HFF-Myc (cell line): ENCODE data around the gene SMG7.

ENCODE experiments used
- DNase-seq: peaks from one replicate; pipeline ENCODE4 v3.0.0-alpha.2; 2011; ENCODE audit warnings: low read depth; ENCODE audit errors: extremely low read depth
- H3K4me3 ChIP-seq: replicated peaks from 2 replicates; pipeline ENCODE4 v1.5.1; 2011; ENCODE audit warnings: low read depth, mild to moderate bottlenecking, control low read depth, low read length
- TF ChIP-seq, protein P1 (sequence below): IDR thresholded peaks from 2 replicates; pipeline ENCODE4 v1.5.1; 2012; ENCODE audit warnings: mild to moderate bottlenecking, low read depth, low read length, control low read depth; ENCODE audit errors: missing control alignments

Gene SMG7

DNA sequence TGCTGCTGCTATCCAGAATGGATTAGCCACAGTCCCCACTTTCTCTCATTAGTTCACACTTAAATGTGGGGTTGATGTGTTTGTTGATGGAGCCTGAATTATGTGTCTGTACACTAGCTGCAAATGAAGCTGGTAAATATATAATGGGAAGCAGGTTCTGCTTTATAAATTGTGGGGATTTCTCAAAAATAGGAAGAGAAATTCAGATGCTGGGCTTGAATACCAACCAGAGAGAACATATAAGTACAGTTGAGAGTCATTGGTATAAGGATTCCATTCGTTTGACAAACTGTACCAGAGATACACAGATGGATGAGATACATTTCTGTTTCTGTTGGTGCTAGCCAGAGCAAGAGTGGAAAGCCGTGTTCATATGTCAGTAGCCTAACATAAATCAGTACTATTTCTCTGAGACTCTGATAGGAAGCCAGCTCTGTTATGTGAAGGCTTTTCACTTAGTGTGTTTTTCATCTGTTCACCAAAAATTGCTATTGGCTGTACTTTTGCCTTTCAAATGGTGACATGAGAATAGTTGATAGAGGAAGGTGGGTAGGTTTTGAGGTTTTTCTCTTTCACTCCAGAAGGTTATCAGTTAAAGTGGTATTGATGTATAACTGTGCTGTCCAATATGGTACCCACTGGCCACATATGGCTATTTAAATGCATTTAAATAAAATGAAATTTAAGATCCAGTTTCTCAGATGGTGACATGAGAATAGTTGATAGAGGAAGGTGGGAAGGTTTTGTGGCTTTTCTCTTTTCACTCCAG is 15.6 kb downstream of the SMG7 start:
- H3K4me3 ChIP-seq: no peak overlapping the region
- no peak for DNase-seq
- TF ChIP-seq, protein P1, sequence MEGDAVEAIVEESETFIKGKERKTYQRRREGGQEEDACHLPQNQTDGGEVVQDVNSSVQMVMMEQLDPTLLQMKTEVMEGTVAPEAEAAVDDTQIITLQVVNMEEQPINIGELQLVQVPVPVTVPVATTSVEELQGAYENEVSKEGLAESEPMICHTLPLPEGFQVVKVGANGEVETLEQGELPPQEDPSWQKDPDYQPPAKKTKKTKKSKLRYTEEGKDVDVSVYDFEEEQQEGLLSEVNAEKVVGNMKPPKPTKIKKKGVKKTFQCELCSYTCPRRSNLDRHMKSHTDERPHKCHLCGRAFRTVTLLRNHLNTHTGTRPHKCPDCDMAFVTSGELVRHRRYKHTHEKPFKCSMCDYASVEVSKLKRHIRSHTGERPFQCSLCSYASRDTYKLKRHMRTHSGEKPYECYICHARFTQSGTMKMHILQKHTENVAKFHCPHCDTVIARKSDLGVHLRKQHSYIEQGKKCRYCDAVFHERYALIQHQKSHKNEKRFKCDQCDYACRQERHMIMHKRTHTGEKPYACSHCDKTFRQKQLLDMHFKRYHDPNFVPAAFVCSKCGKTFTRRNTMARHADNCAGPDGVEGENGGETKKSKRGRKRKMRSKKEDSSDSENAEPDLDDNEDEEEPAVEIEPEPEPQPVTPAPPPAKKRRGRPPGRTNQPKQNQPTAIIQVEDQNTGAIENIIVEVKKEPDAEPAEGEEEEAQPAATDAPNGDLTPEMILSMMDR: no peak

DNA sequence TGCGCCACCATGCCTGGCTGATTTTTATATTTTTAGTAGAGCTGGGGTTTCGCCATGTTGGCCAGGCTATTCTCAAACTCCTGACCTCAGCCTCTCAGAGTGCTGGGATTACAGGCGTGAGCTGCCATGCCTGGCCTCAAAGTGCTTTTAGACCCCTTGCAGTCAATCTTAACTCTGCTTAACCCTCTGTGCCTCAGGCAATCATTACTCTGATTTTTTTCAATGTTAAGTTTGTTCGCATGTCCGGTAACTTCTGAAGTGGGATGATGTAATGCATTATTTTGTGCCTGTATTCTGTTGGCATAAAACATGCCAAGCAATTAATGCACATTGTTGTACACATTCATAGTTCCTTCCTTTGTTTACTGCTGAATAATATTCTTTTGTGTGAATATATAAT is 18.6 kb downstream of the SMG7 start:
- H3K4me3 ChIP-seq: no peak overlapping the region
- TF ChIP-seq, protein P1: no peak
- no peak for DNase-seq

DNA sequence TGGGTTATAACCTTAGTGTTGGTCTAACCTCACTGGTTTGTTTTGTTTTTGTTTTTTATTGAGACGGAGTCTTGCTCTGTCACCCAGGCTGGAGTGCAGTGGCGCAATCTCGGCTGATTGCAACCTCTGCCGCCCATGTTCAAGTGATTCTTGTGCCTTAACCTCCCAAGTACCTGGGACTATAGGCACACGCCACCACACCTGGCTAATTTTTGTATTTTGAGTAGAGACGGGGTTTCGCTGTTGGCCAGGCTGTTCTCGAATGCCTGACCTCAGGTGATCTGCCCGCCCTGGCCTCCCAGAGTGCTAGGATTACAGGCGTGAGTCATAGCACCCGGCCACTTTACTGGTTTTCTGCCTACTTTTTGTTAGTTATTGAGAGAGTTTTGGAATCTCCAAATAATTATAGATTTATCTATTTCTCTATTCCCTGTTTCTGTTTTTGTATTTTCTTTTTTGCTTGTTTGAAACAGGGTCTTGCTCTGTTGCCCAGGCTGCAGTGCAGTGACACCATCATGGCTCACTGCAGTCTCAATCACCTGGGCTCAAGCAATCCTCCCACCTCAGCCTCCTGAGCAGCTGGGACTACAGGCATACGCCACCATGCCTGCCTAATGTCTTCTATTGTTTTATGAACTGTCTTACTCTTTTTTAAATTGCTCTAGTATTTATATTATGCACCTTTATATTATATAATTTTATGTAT is 21.4 kb downstream of the SMG7 start:
- no peak overlapping the region for H3K4me3 ChIP-seq
- no peak for DNase-seq
- TF ChIP-seq, protein P1: no peak

DNA sequence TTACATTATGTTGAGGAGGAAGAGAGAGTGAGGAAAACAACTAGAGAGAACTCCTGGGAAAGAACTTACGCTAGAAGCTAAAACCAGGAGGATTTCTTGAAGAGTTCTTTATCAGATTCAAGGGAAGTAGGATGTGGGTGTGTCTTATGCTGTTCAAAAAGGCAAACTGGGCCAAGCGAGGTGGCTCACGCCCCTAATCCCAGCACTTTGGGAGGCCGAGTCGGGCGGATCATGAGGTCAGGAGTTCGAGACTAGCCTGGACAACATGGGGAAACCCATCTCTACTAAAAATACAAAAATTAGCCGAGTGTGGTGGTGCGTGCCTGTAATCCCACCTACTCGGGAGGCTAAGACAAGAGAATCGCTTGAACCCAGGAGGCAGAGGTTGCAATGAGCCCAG is 23.1 kb downstream of the SMG7 start:
- H3K4me3 ChIP-seq: no peak overlapping the region
- no peak for DNase-seq
- TF ChIP-seq, protein P1: no peak

DNA sequence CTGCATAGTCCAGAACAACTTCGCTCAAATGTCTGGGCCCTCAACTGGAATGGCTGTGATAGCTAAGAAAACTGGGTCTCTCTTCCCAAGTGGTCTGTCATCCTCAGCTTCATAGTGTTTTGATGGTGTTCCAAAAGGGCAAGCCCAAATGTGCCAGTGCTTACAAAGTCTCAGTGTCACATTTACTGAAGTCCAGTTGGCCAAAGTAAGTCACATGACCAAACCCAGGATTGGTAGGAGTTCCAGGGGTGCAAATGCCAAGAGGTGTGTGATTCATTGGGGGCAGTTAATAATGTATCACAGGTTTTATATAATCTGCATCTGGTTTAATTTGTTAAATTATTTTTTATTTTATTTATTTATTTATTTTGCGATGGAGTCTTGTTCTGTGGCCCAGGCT is 24.9 kb downstream of the SMG7 start:
- no peak overlapping the region for H3K4me3 ChIP-seq
- DNase-seq: no peak
- TF ChIP-seq, protein P1: no peak

DNA sequence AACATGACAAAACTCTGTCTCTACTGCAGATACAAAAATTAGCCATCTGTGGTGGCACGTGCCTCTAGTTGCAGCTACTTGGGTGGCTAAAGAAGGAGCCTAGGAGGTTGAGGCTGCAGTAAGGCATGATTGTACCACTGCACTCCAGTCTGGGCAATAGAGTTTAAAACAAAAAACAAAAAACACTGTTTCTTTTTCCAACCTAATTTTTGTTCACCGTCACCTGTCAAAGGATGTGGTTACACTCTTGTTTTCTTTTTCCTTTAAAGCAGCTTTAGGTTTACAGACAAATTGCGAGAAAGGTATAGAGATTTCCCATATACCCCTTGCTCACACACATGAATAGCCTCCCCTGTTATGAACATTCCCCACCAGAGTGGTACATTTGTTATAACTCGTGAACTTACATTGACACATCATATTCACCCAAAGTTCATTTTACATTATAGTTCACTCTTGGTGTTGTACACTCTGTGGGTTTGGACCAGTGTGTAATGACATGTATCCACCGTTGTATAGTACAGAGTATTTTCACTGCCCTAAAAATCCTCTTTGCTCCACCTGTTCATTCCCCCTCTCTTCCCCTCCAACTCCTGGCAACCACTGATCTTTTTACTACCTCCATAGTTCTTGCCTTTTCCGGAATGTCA is 26.2 kb downstream of the SMG7 start:
- no peak for DNase-seq
- TF ChIP-seq, protein P1: no peak
- no peak overlapping the region for H3K4me3 ChIP-seq
